NB4 (cell line): ENCODE measurements around the gene NALCN.

Source experiments
- POLR2A ChIP-seq: IDR thresholded peaks from 2 replicates; pipeline ENCODE4 v1.6.1; 2011; ENCODE audit warnings: mild to moderate bottlenecking; ENCODE audit not compliant: insufficient read length; ENCODE audit errors: extremely low read depth
- TF ChIP-seq, protein P1 (sequence below): IDR thresholded peaks from one replicate; pipeline ENCODE4 v1.5.1; 2012; ENCODE audit warnings: low read depth, low read length
- TF ChIP-seq, protein P2 (sequence below): IDR thresholded peaks from 2 replicates; pipeline ENCODE4 v1.6.1; 2011; ENCODE audit warnings: low read depth, low read length

DNA sequence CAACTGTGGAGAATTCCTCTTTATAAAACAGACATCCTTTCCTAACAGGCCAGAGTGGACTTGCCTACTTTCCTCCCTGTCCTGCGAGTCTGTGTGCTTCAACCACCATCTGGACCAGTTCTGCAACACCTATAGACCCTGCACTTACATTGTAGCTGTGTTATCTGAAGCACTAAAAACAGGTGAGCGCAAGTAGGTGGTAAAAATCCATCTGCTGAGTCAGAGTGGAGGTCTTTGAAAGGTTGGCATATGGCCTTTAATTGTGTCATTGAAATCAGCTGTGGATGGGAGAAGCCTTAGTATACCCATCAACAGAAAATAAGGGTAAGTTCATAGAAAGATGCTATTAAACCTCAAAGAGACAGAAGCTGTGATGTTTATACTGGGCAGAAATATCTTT lies 7.6 kb upstream of the NALCN start:
- TF ChIP-seq, protein P1, sequence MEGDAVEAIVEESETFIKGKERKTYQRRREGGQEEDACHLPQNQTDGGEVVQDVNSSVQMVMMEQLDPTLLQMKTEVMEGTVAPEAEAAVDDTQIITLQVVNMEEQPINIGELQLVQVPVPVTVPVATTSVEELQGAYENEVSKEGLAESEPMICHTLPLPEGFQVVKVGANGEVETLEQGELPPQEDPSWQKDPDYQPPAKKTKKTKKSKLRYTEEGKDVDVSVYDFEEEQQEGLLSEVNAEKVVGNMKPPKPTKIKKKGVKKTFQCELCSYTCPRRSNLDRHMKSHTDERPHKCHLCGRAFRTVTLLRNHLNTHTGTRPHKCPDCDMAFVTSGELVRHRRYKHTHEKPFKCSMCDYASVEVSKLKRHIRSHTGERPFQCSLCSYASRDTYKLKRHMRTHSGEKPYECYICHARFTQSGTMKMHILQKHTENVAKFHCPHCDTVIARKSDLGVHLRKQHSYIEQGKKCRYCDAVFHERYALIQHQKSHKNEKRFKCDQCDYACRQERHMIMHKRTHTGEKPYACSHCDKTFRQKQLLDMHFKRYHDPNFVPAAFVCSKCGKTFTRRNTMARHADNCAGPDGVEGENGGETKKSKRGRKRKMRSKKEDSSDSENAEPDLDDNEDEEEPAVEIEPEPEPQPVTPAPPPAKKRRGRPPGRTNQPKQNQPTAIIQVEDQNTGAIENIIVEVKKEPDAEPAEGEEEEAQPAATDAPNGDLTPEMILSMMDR: no peak
- TF ChIP-seq POLR2A: no peak
- TF ChIP-seq, protein P2, sequence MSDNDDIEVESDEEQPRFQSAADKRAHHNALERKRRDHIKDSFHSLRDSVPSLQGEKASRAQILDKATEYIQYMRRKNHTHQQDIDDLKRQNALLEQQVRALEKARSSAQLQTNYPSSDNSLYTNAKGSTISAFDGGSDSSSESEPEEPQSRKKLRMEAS: no peak
